Measurements from ENCODE around the gene COL8A1.

The COL8A1 gene

DNA sequence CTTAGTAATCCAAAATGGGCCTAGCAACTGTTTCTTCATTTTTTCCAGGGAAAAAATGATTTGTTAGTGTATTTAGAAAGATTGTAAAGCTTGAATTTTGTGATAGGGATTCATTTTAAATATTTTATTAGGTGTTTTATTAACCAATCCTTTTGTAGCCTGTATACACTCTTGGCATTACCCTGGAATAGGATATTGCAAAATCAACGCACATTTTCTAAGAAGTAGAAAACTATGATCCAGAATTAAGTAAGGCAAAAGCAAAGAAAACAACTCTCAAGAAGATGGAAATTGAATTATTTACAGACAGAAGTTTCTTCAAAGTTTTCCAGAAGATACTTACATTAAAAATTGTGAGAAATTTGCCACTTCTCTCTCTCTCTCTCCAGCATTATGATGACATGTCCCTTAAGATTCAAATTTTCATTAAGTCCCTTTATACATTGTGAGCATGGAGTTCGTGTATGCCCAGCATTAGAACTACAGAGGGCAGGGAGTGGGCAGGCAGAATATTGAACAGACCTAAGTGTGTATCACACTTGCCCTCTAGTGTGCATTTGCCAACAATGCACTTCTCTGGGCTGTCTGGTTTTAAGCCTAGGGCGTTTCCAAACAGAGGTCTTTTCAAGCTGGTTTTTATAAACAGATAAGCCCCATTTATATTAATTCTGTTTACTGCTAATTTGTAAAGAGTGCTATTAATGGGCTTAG, 150.8 kb downstream of the COL8A1 start:
- TF ChIP-seq OSR1 (CRISPR knock-in tag; IDR thresholded peaks at IDR 0.05) (no peak), ZC3H10 (CRISPR knock-in tag; IDR thresholded peaks at IDR 0.05) (no peak), ZFP3 (CRISPR knock-in tag; IDR thresholded peaks at IDR 0.05) (no peak), CREB5 (CRISPR knock-in tag; IDR thresholded peaks at IDR 0.05; ENCODE audit: low read depth) (no peak), TSHZ2 (CRISPR knock-in tag; IDR thresholded peaks at IDR 0.05) (no peak), ESRRG (CRISPR knock-in tag; IDR thresholded peaks at IDR 0.05) (no peak), TCF4 (CRISPR knock-in tag; IDR thresholded peaks at IDR 0.05; ENCODE audit: borderline replicate concordance) (no peak), TOX (CRISPR knock-in tag; IDR thresholded peaks at IDR 0.05; ENCODE audit: borderline replicate concordance) (no peak), ISL1 (CRISPR knock-in tag; IDR thresholded peaks at IDR 0.05) (no peak), ZNF70 (CRISPR knock-in tag; IDR thresholded peaks at IDR 0.05) (no peak), ZNF8 (CRISPR knock-in tag; IDR thresholded peaks at IDR 0.05) (no peak), CSDC2 (CRISPR knock-in tag; IDR thresholded peaks at IDR 0.05) (no peak), PATZ1 (CRISPR knock-in tag; IDR thresholded peaks at IDR 0.05; ENCODE audit: borderline replicate concordance) (no peak), ARNTL (CRISPR knock-in tag; IDR thresholded peaks at IDR 0.05; ENCODE audit: borderline replicate concordance, low read depth) (no peak), POU6F1 (CRISPR knock-in tag; IDR thresholded peaks at IDR 0.05; ENCODE audit: borderline replicate concordance, low read depth) (no peak), ZFP30 (CRISPR knock-in tag; IDR thresholded peaks at IDR 0.05) (no peak)
- TF ChIP-seq, protein P1, sequence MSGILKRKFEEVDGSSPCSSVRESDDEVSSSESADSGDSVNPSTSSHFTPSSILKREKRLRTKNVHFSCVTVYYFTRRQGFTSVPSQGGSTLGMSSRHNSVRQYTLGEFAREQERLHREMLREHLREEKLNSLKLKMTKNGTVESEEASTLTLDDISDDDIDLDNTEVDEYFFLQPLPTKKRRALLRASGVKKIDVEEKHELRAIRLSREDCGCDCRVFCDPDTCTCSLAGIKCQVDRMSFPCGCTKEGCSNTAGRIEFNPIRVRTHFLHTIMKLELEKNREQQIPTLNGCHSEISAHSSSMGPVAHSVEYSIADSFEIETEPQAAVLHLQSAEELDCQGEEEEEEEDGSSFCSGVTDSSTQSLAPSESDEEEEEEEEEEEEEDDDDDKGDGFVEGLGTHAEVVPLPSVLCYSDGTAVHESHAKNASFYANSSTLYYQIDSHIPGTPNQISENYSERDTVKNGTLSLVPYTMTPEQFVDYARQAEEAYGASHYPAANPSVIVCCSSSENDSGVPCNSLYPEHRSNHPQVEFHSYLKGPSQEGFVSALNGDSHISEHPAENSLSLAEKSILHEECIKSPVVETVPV (CRISPR knock-in tag; IDR thresholded peaks at IDR 0.05): no peak
- peak; percentile 100 for ATAC-seq

- ATAC-seq: no peak
- TF ChIP-seq ZNF70 (CRISPR knock-in tag; IDR thresholded peaks at IDR 0.05) (no peak), ZFP30 (CRISPR knock-in tag; IDR thresholded peaks at IDR 0.05) (no peak), OSR1 (CRISPR knock-in tag; IDR thresholded peaks at IDR 0.05) (no peak), ZNF8 (CRISPR knock-in tag; IDR thresholded peaks at IDR 0.05) (no peak), ARNTL (CRISPR knock-in tag; IDR thresholded peaks at IDR 0.05; ENCODE audit: borderline replicate concordance, low read depth) (no peak), SNAI2 (CRISPR knock-in tag; IDR thresholded peaks at IDR 0.05) (no peak), ZFP3 (CRISPR knock-in tag; IDR thresholded peaks at IDR 0.05) (no peak), ZNF565 (CRISPR knock-in tag; conservative IDR thresholded peaks at IDR 0.05; ENCODE audit: low read depth) (no peak), PPARA (CRISPR knock-in tag; IDR thresholded peaks at IDR 0.05; ENCODE audit: borderline replicate concordance) (no peak), CREB5 (CRISPR knock-in tag; IDR thresholded peaks at IDR 0.05; ENCODE audit: low read depth) (no peak), TOX (CRISPR knock-in tag; IDR thresholded peaks at IDR 0.05; ENCODE audit: borderline replicate concordance) (no peak), CSDC2 (CRISPR knock-in tag; IDR thresholded peaks at IDR 0.05) (no peak), POU6F1 (CRISPR knock-in tag; IDR thresholded peaks at IDR 0.05; ENCODE audit: borderline replicate concordance, low read depth) (no peak), ZC3H10 (CRISPR knock-in tag; IDR thresholded peaks at IDR 0.05) (no peak)
Observed at GRCh38 chr3:99794485-99794884, 156.1 kb downstream of the COL8A1 start.

Measured in SK-N-SH treated with all-trans-retinoic acid at 6 μM for 48 hours (cell line).